Vagina (tissue), 2 donors: ENCODE results near the gene STAT2.

ENCODE experiments used
- CTCF ChIP-seq, 3 experiments: fragments of 450-650 bp in 2 of 3; fragments of 200-600 bp in 1 of 3; sonication (generic) in 1 of 3; IDR thresholded peaks; one replicate each; pipeline ENCODE4 v1.5.1; 2017 to 2019; ENCODE audit warnings: antibody characterized with exemption in 3 of 3, mild to moderate bottlenecking in 2 of 3, moderate library complexity in 2 of 3
- POLR2A ChIP-seq, 2 donors: fragments of 450-650 bp; IDR thresholded peaks; one replicate each; pipeline ENCODE4 v1.6.1; 2017; ENCODE audit warnings: antibody characterized with exemption in 2 of 2, mild to moderate bottlenecking in 2 of 2, moderate library complexity in 2 of 2
- POLR2AphosphoS5 ChIP-seq, 2 donors: sonication (generic); formaldehyde crosslinking; IDR thresholded peaks; one replicate each; pipeline ENCODE4 v1.9.0; 2017; ENCODE audit warnings: antibody characterized with exemption in 2 of 2, mild to moderate bottlenecking in 2 of 2, low read depth in 1 of 2; ENCODE audit not compliant: insufficient read depth in 1 of 2

GRCh38 chr12:56392331-56392730 is 32.4 kb upstream of the STAT2 start:
- TF ChIP-seq POLR2A (IDR thresholded peaks at IDR 0.05) = no peak
- TF ChIP-seq CTCF (IDR thresholded peaks at IDR 0.05) = no peak
- no peak for TF ChIP-seq POLR2AphosphoS5 (IDR thresholded peaks at IDR 0.05; ENCODE audit: insufficient read depth in 1 of 2, low read depth in 1 of 2)
